Retinal pigment epithelial cell (primary cell): Measurements from ENCODE around the gene FITM2.

Source experiments
- DNase-seq: peaks from one replicate; pipeline ENCODE4 v3.0.0-alpha.2; 2010; ENCODE audit warnings: low read depth
- H3K4me3 ChIP-seq: 2 replicates; pipeline ENCODE4 v1.5.1; 2011; ENCODE audit warnings: mild to moderate bottlenecking, low read length, control low read depth, moderate library complexity
- CTCF ChIP-seq: conservative IDR thresholded peaks from 2 replicates; pipeline ENCODE4 v1.5.1; 2011; ENCODE audit warnings: low read depth, low read length, control low read depth, inconsistent platforms

The FITM2 gene

GRCh38 chr20:44297721-44298120 lies 13.3 kb downstream of the FITM2 start:
- H3K4me3 ChIP-seq, result no peak overlapping the region
- no peak for DNase-seq
- TF ChIP-seq CTCF, result no peak

- H3K4me3 ChIP-seq, result no peak overlapping the region
- no peak for DNase-seq
- no peak for TF ChIP-seq CTCF
Measured at GRCh38 chr20:44296011-44296410, 15.0 kb downstream of the FITM2 start.

GRCh38 chr20:44291754-44292153 lies 19.2 kb downstream of the FITM2 start:
- no peak for TF ChIP-seq CTCF
- no peak overlapping the region for H3K4me3 ChIP-seq
- no peak for DNase-seq

GRCh38 chr20:44288252-44288651 lies 22.8 kb downstream of the FITM2 start:
- DNase-seq, result no peak
- TF ChIP-seq CTCF, result no peak
- H3K4me3 ChIP-seq, result no peak overlapping the region

GRCh38 chr20:44287272-44288097 lies 23.5 kb downstream of the FITM2 start:
- DNase-seq, result no peak
- H3K4me3 ChIP-seq, result no peak overlapping the region
- no peak for TF ChIP-seq CTCF

- no peak overlapping the region for H3K4me3 ChIP-seq
- no peak for DNase-seq
- TF ChIP-seq CTCF, result no peak
Measured at GRCh38 chr20:44284032-44284431, 27.0 kb downstream of the FITM2 start.

- no peak for DNase-seq
- H3K4me3 ChIP-seq, result no peak overlapping the region
- TF ChIP-seq CTCF, result no peak
Measured at GRCh38 chr20:44282192-44282591, 28.8 kb downstream of the FITM2 start.
